ENCODE results near the gene COL16A1.

- no peak for TF ChIP-seq GATA2 (IDR thresholded peaks at IDR 0.05; ENCODE audit: low read depth, low read length)
- TF ChIP-seq GATA3 (IDR thresholded peaks at IDR 0.05; ENCODE audit: low read depth, low read length) = no peak
Measured at GRCh38 chr1:31664528-31664927, 39.3 kb downstream of the COL16A1 start.

Measured in SH-SY5Y (cell line).